ENCODE measurements around the gene NEFH. TPM values are rescaled to one million over a fixed set of nuclear protein-coding genes. Genes with fewer than 3 reads are reported as not detected.

Gene NEFH
- total RNA-seq, 1 experiment from 2014 or later = 5.7 TPM

- H3T11ph ChIP-seq (ENCODE audit: low read length) = no peak overlapping the region
- H3K4me3 Mint-ChIP-seq = no peak overlapping the region
- no peaks in the 10 kb centered on the region for H3K79me2 ChIP-seq (ENCODE audit: insufficient read depth, low read length)
- H3K4ac ChIP-seq (ENCODE audit: low read depth, low read length) = no peak overlapping the region
- no peak overlapping the region for H2BK20ac ChIP-seq (ENCODE audit: low read depth, low read length, poor library complexity, severe bottlenecking)
- no peak overlapping the region for H3K56ac ChIP-seq (ENCODE audit: insufficient read length, low read depth, low read length)
- no peaks in the 10 kb centered on the region for H4K20me1 ChIP-seq (ENCODE audit: control insufficient read depth, insufficient read depth, insufficient read length)
- H3K18ac ChIP-seq (ENCODE audit: insufficient read length, low read depth, low read length) = no peak overlapping the region
- no peak overlapping the region for H2BK15ac ChIP-seq (ENCODE audit: low read depth, low read length)
- no peak overlapping the region for H2AFZ ChIP-seq (ENCODE audit: low read length)
- no peaks in the 10 kb centered on the region; the same call in 1 of the 2 replicates for H3K27me3 ChIP-seq (ENCODE audit: insufficient read depth, low read length)
- H3K9me3 ChIP-seq (ENCODE audit: control insufficient read depth, low read depth, low read length) = no peaks in the 10 kb centered on the region
- no peak overlapping the region; a peak in 1 of 7 replicates for H3K27ac Mint-ChIP-seq
- peaks cover 13 to 15% of the 10 kb centered on the region in 2 experiments for H3K4me1 Mint-ChIP-seq
- H3K14ac ChIP-seq (ENCODE audit: insufficient read depth, low read length) = no peak overlapping the region
- no peak for DNase-seq
- no peak overlapping the region for H3K9ac ChIP-seq (ENCODE audit: extremely low read depth, insufficient read length, low read length)
- no peaks in the 10 kb centered on the region for H3K23me2 ChIP-seq (ENCODE audit: insufficient read length, low read depth, low read length, poor library complexity, severe bottlenecking)
- no peaks in the 10 kb centered on the region for H3K79me1 ChIP-seq (ENCODE audit: insufficient read depth, low read depth, low read length, poor library complexity, severe bottlenecking)
- TF ChIP-seq, protein P1, sequence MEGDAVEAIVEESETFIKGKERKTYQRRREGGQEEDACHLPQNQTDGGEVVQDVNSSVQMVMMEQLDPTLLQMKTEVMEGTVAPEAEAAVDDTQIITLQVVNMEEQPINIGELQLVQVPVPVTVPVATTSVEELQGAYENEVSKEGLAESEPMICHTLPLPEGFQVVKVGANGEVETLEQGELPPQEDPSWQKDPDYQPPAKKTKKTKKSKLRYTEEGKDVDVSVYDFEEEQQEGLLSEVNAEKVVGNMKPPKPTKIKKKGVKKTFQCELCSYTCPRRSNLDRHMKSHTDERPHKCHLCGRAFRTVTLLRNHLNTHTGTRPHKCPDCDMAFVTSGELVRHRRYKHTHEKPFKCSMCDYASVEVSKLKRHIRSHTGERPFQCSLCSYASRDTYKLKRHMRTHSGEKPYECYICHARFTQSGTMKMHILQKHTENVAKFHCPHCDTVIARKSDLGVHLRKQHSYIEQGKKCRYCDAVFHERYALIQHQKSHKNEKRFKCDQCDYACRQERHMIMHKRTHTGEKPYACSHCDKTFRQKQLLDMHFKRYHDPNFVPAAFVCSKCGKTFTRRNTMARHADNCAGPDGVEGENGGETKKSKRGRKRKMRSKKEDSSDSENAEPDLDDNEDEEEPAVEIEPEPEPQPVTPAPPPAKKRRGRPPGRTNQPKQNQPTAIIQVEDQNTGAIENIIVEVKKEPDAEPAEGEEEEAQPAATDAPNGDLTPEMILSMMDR (conservative IDR thresholded peaks at IDR 0.05) = no peak
- peaks cover 2% of the 10 kb centered on the region for H3K27me3 Mint-ChIP-seq (ENCODE audit: low read depth)
- no peak overlapping the region for H2BK5ac ChIP-seq (ENCODE audit: insufficient read length, low read length)
- H3K9me3 Mint-ChIP-seq = no peaks in the 10 kb centered on the region
- H2AK5ac ChIP-seq (ENCODE audit: insufficient read length, low read length) = no peak overlapping the region
- H3K36me3 Mint-ChIP-seq (ENCODE audit: insufficient read depth in 1 of 3, low read depth in 3 of 3) = no peaks in the 10 kb centered on the region
- no peak overlapping the region for H3K4me2 ChIP-seq (ENCODE audit: insufficient read depth, insufficient read length, low read length)
- no peak overlapping the region for H2BK120ac ChIP-seq (ENCODE audit: low read depth, low read length, poor library complexity, severe bottlenecking)
- no peak overlapping the region for H2BK12ac ChIP-seq (ENCODE audit: insufficient read length, low read depth, low read length)
- no peak overlapping the region for H3K27ac ChIP-seq (ENCODE audit: insufficient read length, low read depth, low read length)
- H4K5ac ChIP-seq (ENCODE audit: insufficient read length, low read depth, low read length) = no peak overlapping the region
- no peaks in the 10 kb centered on the region for H3K4me1 ChIP-seq (ENCODE audit: insufficient read depth, low read length)
- H4K91ac ChIP-seq (ENCODE audit: insufficient read length, low read depth, low read length) = no peak overlapping the region
- WGBS (ENCODE audit: extremely low coverage, insufficient read length, low lambda C conversion rate) = no CpG with 5 or more reads among the region's 14 CpGs
- H4K8ac ChIP-seq (replicated peaks; ENCODE audit: insufficient read length, low read depth, low read length) = no peak overlapping the region
- no peak overlapping the region for H3K23ac ChIP-seq (ENCODE audit: insufficient read length, low read depth, low read length)
Measured at GRCh38 chr22:29443861-29444792, 35.9 kb upstream of the NEFH start.
